Measurements from ENCODE around the gene ASIC4.

DNA sequence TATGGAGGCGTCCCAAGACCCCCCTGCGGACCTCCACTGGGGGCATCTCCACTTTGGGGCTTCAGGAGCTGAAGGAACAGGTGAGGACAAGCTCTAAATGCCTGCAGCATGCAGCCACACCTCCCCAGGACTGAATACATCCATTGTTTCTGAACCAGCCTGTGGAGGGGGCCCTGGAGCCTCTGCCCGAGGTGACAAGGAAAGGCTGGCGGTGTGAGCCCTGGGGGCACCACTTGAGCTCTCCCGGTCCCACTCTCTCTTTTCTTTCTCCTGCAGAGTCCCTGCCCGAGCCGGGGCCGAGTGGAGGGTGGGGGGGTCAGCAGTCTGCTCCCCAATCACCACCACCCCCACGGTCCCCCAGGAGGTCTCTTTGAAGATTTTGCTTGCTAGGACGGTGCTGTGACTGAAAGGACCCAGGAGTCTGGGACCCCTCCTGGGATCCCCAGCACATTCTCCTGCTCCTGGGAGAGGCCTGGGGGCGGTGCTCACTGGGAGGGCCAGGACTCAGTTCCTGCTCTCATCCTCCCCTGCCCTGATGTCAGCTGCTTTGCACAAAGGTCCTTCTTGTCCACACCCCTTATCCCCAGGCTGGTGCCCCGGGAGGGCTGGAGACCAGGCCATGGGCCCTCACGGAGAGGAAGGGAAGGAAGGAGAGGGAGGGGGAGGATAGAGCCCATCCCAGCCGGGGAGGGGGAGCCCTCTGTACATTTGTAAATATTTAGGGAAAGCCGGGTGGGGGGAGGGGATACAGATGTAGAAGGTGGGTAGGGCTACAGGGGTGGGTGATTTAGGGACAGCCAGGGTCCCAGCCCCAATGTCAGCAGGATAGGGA, 23.6 kb downstream of the ASIC4 start:
- TF ChIP-seq SREBF2 (IDR thresholded peaks at IDR 0.05): no peak
- no peak for TF ChIP-seq POLR2A (IDR thresholded peaks at IDR 0.05; ENCODE audit: low read length)
- no peak for TF ChIP-seq RFX5 (IDR thresholded peaks at IDR 0.05)
